ENCODE measurements around the gene IP6K3. TPM values are rescaled to one million over a fixed set of nuclear protein-coding genes. Genes with fewer than 3 reads are reported as not detected.

Gene IP6K3
- total and polyA plus RNA-seq, 3 experiments from 2014 or later: not detected

- Histone ChIP-seq H3K4me3 (ENCODE audit: low read length) (no peak overlapping the region), H3K9me3 (ENCODE audit: low read length) (no peaks in the 10 kb centered on the region), H3K36me3 (ENCODE audit: insufficient read depth, low read length) (peaks cover 46% of the 10 kb centered on the region), H3K27me3 (ENCODE audit: insufficient read depth, low read length, poor library complexity, severe bottlenecking) (no peaks in the 10 kb centered on the region), H3K27ac (ENCODE audit: low read depth, low read length) (no peak overlapping the region), H3K4me1 (ENCODE audit: insufficient read depth, low read length) (no peaks in the 10 kb centered on the region)
- peaks cover 6 to 91% (median 18%) of the 10 kb centered on the region in 3 donors for H3K36me3 Mint-ChIP-seq
- no peak for DNase-seq
- H3K4me3 Mint-ChIP-seq: no peak overlapping the region
- CTCF ChIA-PET: no interaction called here
- no peaks in the 10 kb centered on the region for H3K27me3 Mint-ChIP-seq
- no peaks in the 10 kb centered on the region for H3K9me3 Mint-ChIP-seq
- H3K4me1 Mint-ChIP-seq: peaks cover 0 to 5% (median 0%) of the 10 kb centered on the region in 3 donors
- peak overlapping the region in 2 of 8 donors; percentile 61 to 88 for H3K27ac Mint-ChIP-seq
- POLR2A ChIA-PET: no interaction called here
These were observed 70.1 kb downstream of the IP6K3 start for GRCh38 chr6:33676416-33677142.

DNA sequence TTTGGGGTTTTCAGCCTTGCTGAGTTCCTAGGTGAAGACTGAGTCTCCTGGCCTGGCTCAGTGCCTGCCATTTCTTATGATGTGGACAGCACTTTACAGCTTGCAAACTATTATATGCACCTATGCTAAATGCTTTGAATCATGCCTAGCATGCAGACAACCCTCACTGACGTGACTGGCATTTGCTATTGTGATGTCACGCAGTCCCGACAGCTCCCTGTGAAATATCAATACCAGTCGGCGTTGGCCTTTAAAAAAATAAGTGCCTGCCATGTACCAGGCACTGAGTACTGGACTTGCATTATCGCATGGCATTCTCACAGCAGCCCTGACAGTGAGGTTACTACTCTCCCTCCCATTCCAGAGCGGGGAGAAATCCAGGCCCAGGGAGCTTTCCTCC lies 70.7 kb downstream of the IP6K3 start:
- no peak overlapping the region for H3K27ac Mint-ChIP-seq
- no peaks in the 10 kb centered on the region for H3K9me3 ChIP-seq (ENCODE audit: low read length)
- POLR2A ChIA-PET: no interaction called here
- DNase-seq: no peak
- no peaks in the 10 kb centered on the region for H3K27me3 Mint-ChIP-seq
- CTCF ChIA-PET: no interaction called here
- H3K36me3 ChIP-seq (ENCODE audit: insufficient read depth, low read length): peaks cover 48% of the 10 kb centered on the region
- peaks cover 6 to 91% (median 16%) of the 10 kb centered on the region in 3 donors for H3K36me3 Mint-ChIP-seq
- H3K27me3 ChIP-seq (ENCODE audit: insufficient read depth, low read length, poor library complexity, severe bottlenecking): no peaks in the 10 kb centered on the region
- H3K4me3 ChIP-seq (ENCODE audit: low read length): no peak overlapping the region
- H3K9me3 Mint-ChIP-seq: no peaks in the 10 kb centered on the region
- H3K27ac ChIP-seq (ENCODE audit: low read depth, low read length): no peak overlapping the region
- peaks cover 0 to 5% (median 0%) of the 10 kb centered on the region in 3 donors for H3K4me1 Mint-ChIP-seq
- H3K4me1 ChIP-seq (ENCODE audit: insufficient read depth, low read length): no peaks in the 10 kb centered on the region
- H3K4me3 Mint-ChIP-seq: no peak overlapping the region

GRCh38 chr6:33673851-33674250 lies 72.9 kb downstream of the IP6K3 start:
- no peaks in the 10 kb centered on the region for H3K27me3 Mint-ChIP-seq
- POLR2A ChIA-PET: no interaction called here

DNA sequence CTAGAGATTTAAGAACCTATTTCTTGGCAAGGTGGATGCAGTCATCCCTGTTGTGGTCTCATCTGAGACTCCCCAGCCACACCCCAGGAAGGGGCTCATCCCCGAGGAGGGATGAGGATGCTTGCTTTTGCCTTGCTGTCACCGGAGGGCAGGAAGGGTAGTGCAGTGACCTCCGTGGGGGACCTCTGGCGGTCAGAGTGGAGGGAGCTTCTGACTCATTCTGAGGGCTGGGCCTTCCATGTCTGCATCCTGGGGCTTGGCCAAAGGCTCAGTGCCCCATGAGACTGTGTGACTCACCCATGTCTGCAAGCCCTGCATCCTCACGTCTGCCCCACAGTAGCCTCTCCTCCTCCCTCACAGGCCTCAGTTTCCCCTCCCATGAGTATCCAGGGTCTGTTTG lies 73.9 kb downstream of the IP6K3 start:
- H3K36me3 Mint-ChIP-seq: peaks cover 9 to 90% (median 16%) of the 10 kb centered on the region in 3 donors
- POLR2A ChIA-PET: no interaction called here
- peaks cover 2 to 16% (median 8%) of the 10 kb centered on the region in 3 donors for H3K4me1 Mint-ChIP-seq

More at GRCh38 chr6:33673851-33674250, 72.9 kb downstream of the IP6K3 start:
- no peak for DNase-seq
- Mint-ChIP-seq H3K4me3 (no peak overlapping the region), H3K27ac (peak overlapping the region in 1 of 8 donors; percentile 95), H3K36me3 (peaks cover 6 to 89% (median 16%) of the 10 kb centered on the region in 3 donors), H3K4me1 (peaks cover 2 to 8% (median 3%) of the 10 kb centered on the region in 3 donors), H3K9me3 (no peaks in the 10 kb centered on the region)
- peaks cover 8% of the 10 kb centered on the region for H3K4me1 ChIP-seq (ENCODE audit: insufficient read depth, low read length)
- H3K4me3 ChIP-seq (ENCODE audit: low read length): no peak overlapping the region
- CTCF ChIA-PET: no interaction called here
- no peak overlapping the region for H3K27ac ChIP-seq (ENCODE audit: low read depth, low read length)
- H3K9me3 ChIP-seq (ENCODE audit: low read length): no peaks in the 10 kb centered on the region
- peaks cover 49% of the 10 kb centered on the region for H3K36me3 ChIP-seq (ENCODE audit: insufficient read depth, low read length)
- H3K27me3 ChIP-seq (ENCODE audit: insufficient read depth, low read length, poor library complexity, severe bottlenecking): no peaks in the 10 kb centered on the region

DNA sequence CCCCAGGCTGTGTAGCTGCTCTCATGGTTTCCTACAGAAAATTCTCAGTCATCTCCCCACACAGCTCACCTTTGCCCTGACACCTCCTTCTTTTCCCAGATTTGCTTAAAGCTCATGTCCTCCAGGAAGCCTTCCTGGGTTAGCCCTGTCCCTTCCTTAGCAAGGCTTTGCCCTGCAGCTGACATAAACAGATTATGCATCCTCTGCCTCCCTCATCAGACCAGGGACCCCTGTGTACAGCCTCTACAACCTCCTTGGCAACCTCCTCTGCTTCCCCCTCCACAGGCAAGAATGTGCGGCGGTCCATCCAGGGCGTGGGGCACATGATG lies 75.0 kb downstream of the IP6K3 start:
- POLR2A ChIA-PET: no interaction called here
- CTCF ChIA-PET: no interaction called here
- no peaks in the 10 kb centered on the region for H3K27me3 Mint-ChIP-seq
- H3K4me3 ChIP-seq (ENCODE audit: low read length): no peak overlapping the region
- no peaks in the 10 kb centered on the region for H3K9me3 Mint-ChIP-seq
- H3K4me3 Mint-ChIP-seq: no peak overlapping the region
- H3K36me3 Mint-ChIP-seq: peaks cover 5 to 89% (median 14%) of the 10 kb centered on the region in 3 donors
- peaks cover 15% of the 10 kb centered on the region for H3K4me1 ChIP-seq (ENCODE audit: insufficient read depth, low read length)
- no peak for DNase-seq
- no peaks in the 10 kb centered on the region for H3K9me3 ChIP-seq (ENCODE audit: low read length)
- peak overlapping the region in 3 of 8 donors; percentile 36 to 85 (median 38) for H3K27ac Mint-ChIP-seq
- H3K4me1 Mint-ChIP-seq: peaks cover 2 to 13% (median 8%) of the 10 kb centered on the region in 3 donors
- H3K27me3 ChIP-seq (ENCODE audit: insufficient read depth, low read length, poor library complexity, severe bottlenecking): no peaks in the 10 kb centered on the region
- H3K27ac ChIP-seq (ENCODE audit: low read depth, low read length): no peak overlapping the region
- peaks cover 59% of the 10 kb centered on the region for H3K36me3 ChIP-seq (ENCODE audit: insufficient read depth, low read length)

More for the DNA sequence above, 73.9 kb downstream of the IP6K3 start:
- no peaks in the 10 kb centered on the region for H3K27me3 Mint-ChIP-seq
- Histone ChIP-seq H3K27ac (ENCODE audit: low read depth, low read length) (no peak overlapping the region), H3K9me3 (ENCODE audit: low read length) (no peaks in the 10 kb centered on the region), H3K27me3 (ENCODE audit: insufficient read depth, low read length, poor library complexity, severe bottlenecking) (no peaks in the 10 kb centered on the region), H3K4me3 (ENCODE audit: low read length) (no peak overlapping the region), H3K4me1 (ENCODE audit: insufficient read depth, low read length) (peaks cover 15% of the 10 kb centered on the region), H3K36me3 (ENCODE audit: insufficient read depth, low read length) (peaks cover 53% of the 10 kb centered on the region)
- H3K4me3 Mint-ChIP-seq: no peak overlapping the region
- H3K27ac Mint-ChIP-seq: peak overlapping the region in 1 of 8 donors; percentile 54
- H3K9me3 Mint-ChIP-seq: no peaks in the 10 kb centered on the region
- CTCF ChIA-PET: interaction anchor here (1.0 kb wide), 1 partner anchor 71 kb away, joined by 3 read pairs; no protein-coding TSS in a partner anchor
- no peak for DNase-seq

Other genes with a start within 250 kb of the IP6K3 start
- 10 to 100 TPM; 48.5 to 50.1 TPM for gene BAK1, start 166.6 kb downstream of the IP6K3 start, total RNA-seq
- gene BAK1, start 166.6 kb downstream of the IP6K3 start, polyA plus RNA-seq: 43.4 TPM
- 10 to 100 TPM; 42.0 to 43.3 TPM for gene ITPR3, start 125.6 kb downstream of the IP6K3 start, total RNA-seq
- gene ITPR3, start 125.6 kb downstream of the IP6K3 start, polyA plus RNA-seq: 7.9 TPM
- 100 to 1,000 TPM; 150 to 157 TPM for gene UQCC2, start 35.2 kb downstream of the IP6K3 start, total RNA-seq
- gene UQCC2, start 35.2 kb downstream of the IP6K3 start, polyA plus RNA-seq: 46.7 TPM
- 10 to 100 TPM; 51.8 to 55.5 TPM for gene LEMD2, start 42.2 kb upstream of the IP6K3 start, total RNA-seq
- 45.4 TPM for gene LEMD2, start 42.2 kb upstream of the IP6K3 start, polyA plus RNA-seq
- gene MLN, start 57.1 kb upstream of the IP6K3 start, total RNA-seq: not detected
- gene MLN, start 57.1 kb upstream of the IP6K3 start, polyA plus RNA-seq: not detected